ENCODE measurements around the gene MCRS1.

Gene MCRS1

GRCh38 chr12:49554266-49554665 lies 13.7 kb downstream of the MCRS1 start (continued):
- TF ChIP-seq REST (tag by site-specific recombination; IDR thresholded peaks at IDR 0.05), result no peak
- TF ChIP-seq ZSCAN5A (tag by site-specific recombination; IDR thresholded peaks at IDR 0.05), result no peak
- TF ChIP-seq ZNF223 (tag by site-specific recombination; IDR thresholded peaks at IDR 0.05), result no peak
- TF ChIP-seq ZNF416 (tag by site-specific recombination; IDR thresholded peaks at IDR 0.05), result no peak
- no peak for TF ChIP-seq MEIS1 (CRISPR knock-in tag; IDR thresholded peaks at IDR 0.05; ENCODE audit: borderline replicate concordance)
- no peak for TF ChIP-seq ZNF155 (tag by site-specific recombination; IDR thresholded peaks at IDR 0.05)
- no peak for TF ChIP-seq PRDM6 (tag by site-specific recombination; IDR thresholded peaks at IDR 0.05)
- TF ChIP-seq ZNF350 (tag by site-specific recombination; IDR thresholded peaks at IDR 0.05), result no peak
- no peak for TF ChIP-seq ZNF202 (tag by site-specific recombination; IDR thresholded peaks at IDR 0.05; ENCODE audit: borderline replicate concordance)
- no peak for TF ChIP-seq ZSCAN23 (tag by site-specific recombination; IDR thresholded peaks at IDR 0.05)

GRCh38 chr12:49553512-49554088 lies 14.3 kb downstream of the MCRS1 start:
- ChIA-PET POLR2A (interaction anchor here (1.2 to 1.9 kb wide), 4 partner anchors 9 to 195 kb away, joined by 3 to 8 read pairs (median 5); partner anchors contain the start of gene SPATS2), CTCF (interaction anchor here (0.5 to 3.7 kb wide), 29 partner anchors 9 to 265 kb away, joined by 3 to 56 read pairs (median 5); partner anchors contain the start of genes KCNH3 and PRPF40B)
- no peaks in the 10 kb centered on the region for H3K9me3 ChIP-seq (ENCODE audit: control insufficient read depth, insufficient read depth, low read depth, low read length)
- H3K27ac ChIP-seq (ENCODE audit: extremely low read depth, low read depth, low read length), result no peak overlapping the region
- no peak overlapping the region for H3K4me3 ChIP-seq (ENCODE audit: low read depth, low read length)
- peaks cover 0 to 27% of the 10 kb centered on the region in 2 experiments; a peak in 1 of 3 replicates for H3K36me3 ChIP-seq (ENCODE audit: control insufficient read depth in 2 of 2, insufficient read depth in 1 of 2, low read length in 2 of 2)
- TF ChIP-seq ZNF560 (tag by site-specific recombination; IDR thresholded peaks at IDR 0.05; ENCODE audit: borderline replicate concordance) (no peak), ZNF654 (tag by site-specific recombination; IDR thresholded peaks at IDR 0.05; ENCODE audit: low read depth) (peak; percentile 67), OVOL3 (tag by site-specific recombination; IDR thresholded peaks at IDR 0.05) (no peak), ZBTB7A (tag by site-specific recombination; IDR thresholded peaks at IDR 0.05; ENCODE audit: low read depth) (no peak), ZNF660 (tag by site-specific recombination; IDR thresholded peaks at IDR 0.05) (no peak), ZBTB1 (tag by site-specific recombination; IDR thresholded peaks at IDR 0.05) (no peak), ZBTB26 (tag by site-specific recombination; optimal IDR thresholded peaks at IDR 0.05) (no peak), ZNF76 (tag by site-specific recombination; IDR thresholded peaks at IDR 0.05; ENCODE audit: borderline replicate concordance, low read depth) (no peak), ZNF155 (tag by site-specific recombination; IDR thresholded peaks at IDR 0.05) (no peak), CTCF (tag by site-specific recombination; IDR thresholded peaks at IDR 0.05) (peak; percentile 86), ZBTB17 (tag by site-specific recombination; IDR thresholded peaks at IDR 0.05) (no peak)
- no peaks in the 10 kb centered on the region for H3K4me1 ChIP-seq (ENCODE audit: control insufficient read depth, insufficient read depth, low read length)
